GM12891 (cell line): ENCODE results near the gene ZFHX3.

Source experiments
- PAX5 ChIP-seq: IDR thresholded peaks from 2 replicates; pipeline ENCODE4 v1.6.1; 2011; ENCODE audit warnings: low read length, moderate library complexity, mild to moderate bottlenecking; ENCODE audit not compliant: insufficient read depth, severe bottlenecking
- POLR2A ChIP-seq: IDR thresholded peaks from 2 replicates; pipeline ENCODE4 v1.6.1; 2011; ENCODE audit warnings: low read depth, low read length, control low read depth
- POLR2AphosphoS5 ChIP-seq: IDR thresholded peaks from 2 replicates; pipeline ENCODE4 v1.6.1; 2011; ENCODE audit warnings: low read depth, low read length, control low read depth
- SPI1 ChIP-seq: IDR thresholded peaks from 2 replicates; pipeline ENCODE4 v1.6.1; 2011; ENCODE audit warnings: low read depth, low read length, control low read depth
- TAF1 ChIP-seq: IDR thresholded peaks from 2 replicates; pipeline ENCODE4 v1.6.1; 2011; ENCODE audit warnings: low read depth, low read length, control low read depth

DNA sequence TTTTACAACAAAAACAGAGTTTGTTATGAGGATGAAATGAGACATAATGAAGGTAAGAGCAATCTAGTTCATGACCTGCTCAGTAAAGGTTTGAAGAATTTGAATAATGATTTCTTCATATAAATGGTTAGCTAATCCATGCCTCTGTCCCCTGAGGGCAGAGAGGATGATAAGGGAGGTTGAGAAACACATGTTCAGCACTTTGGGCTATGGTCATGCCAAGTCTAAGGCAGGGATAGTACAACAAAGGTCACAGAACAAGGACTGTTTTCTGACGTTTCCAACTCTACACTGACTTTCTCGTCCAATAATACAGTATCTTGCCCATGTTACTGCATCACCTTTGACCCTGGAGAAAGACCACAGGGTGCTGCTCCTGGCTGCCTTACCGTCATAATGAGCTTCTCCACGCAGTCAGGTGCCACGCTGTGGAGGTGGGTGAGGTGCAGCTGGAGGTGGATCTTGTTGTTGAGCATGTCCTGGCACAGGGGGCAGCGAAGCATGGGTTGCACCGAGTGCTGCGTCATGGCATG is 236.7 kb downstream of the ZFHX3 start:
- TF ChIP-seq POLR2A (no peak), TAF1 (no peak), PAX5 (no peak), POLR2AphosphoS5 (no peak), SPI1 (no peak)
